ENCODE data around the gene TGM4. TPM values are rescaled to one million over a fixed set of nuclear protein-coding genes. Genes with fewer than 3 reads are reported as not detected.

Gene TGM4
- total and polyA plus RNA-seq, 10 of the 15 experiments (the other 5 are each of a cell fraction or from before 2014, with no cell fraction given) = not detected

DNA sequence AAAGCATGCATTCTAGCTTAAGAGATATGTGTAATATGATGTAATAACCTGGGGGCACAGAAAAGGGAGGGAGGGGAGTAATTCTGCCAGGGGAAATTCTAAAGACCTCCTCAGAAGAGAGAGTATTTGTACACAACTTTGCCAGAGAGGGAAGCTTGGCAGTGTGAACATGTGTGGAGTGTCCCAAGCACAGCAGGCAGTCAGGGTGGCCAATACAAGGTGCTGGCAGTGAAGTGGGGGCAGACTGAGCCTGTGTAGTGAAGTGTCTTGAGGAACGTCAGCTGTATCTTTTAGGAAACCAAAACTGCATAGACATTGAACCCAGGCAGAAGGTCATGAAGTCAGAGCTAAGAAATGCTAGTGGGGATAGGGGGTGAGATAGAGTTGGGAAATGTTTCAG is 42.4 kb upstream of the TGM4 start:
- H3K79me2 ChIP-seq (ENCODE audit: control insufficient read depth, insufficient read depth, low read length) = no peaks in the 10 kb centered on the region
- POLR2A ChIA-PET = no interaction called here
- in situ Hi-C loops (cut with MboI) (no loop called here), intact Hi-C loops (cut with micrococcal nuclease; ENCODE audit: unreplicated experiment) (no loop called here)
- FAIRE-seq (no peak), DNase-seq (ENCODE audit: low read depth, low spot score) (no peak), ATAC-seq (no peak)
- WGBS (ENCODE audit: insufficient coverage, insufficient replicate concordance, low lambda C conversion rate, missing lambda C conversion rate) = 100% methylated on average over 1 of the region's 1 CpG
- no TSS peak for BruUV-seq (replicated peaks)
- H3K9me3 ChIP-seq (replicated peaks; ENCODE audit: control insufficient read depth, insufficient read depth, low read length) = peaks cover 5% of the 10 kb centered on the region
- CTCF ChIA-PET = interaction anchor here (1.1 to 1.8 kb wide), 2 partner anchors 18 to 26 kb away, joined by 3 to 4 read pairs; no protein-coding TSS in a partner anchor
- H3K27me3 ChIP-seq (replicated peaks in 1 of 2; ENCODE audit: control insufficient read depth in 2 of 2, insufficient read depth in 2 of 2, low read length in 1 of 2) = no peaks in the 10 kb centered on the region
- no peak overlapping the region for H3K4me3 ChIP-seq
- peaks cover 11 to 13% of the 10 kb centered on the region in 2 experiments; a peak in 3 of 4 replicates for H3K36me3 ChIP-seq (ENCODE audit: control insufficient read depth in 2 of 2, insufficient read depth in 2 of 2, low read length in 1 of 2)
- TF ChIP-seq EZH2 (IDR thresholded peaks at IDR 0.05; ENCODE audit: borderline replicate concordance, control insufficient read depth, low read depth, low read length) (no peak), EGR1 (IDR thresholded peaks at IDR 0.05; ENCODE audit: borderline replicate concordance in 1 of 2, low read depth in 2 of 2, low read length in 2 of 2) (no peak), WRNIP1 (IDR thresholded peaks at IDR 0.05; ENCODE audit: borderline replicate concordance, low read depth, low read length) (no peak), KDM1A (IDR thresholded peaks at IDR 0.05; ENCODE audit: borderline replicate concordance) (no peak), SIN3A (IDR thresholded peaks at IDR 0.05; ENCODE audit: low read depth, low read length) (no peak), CHD4 (IDR thresholded peaks at IDR 0.05) (no peak), IKZF1 (conservative IDR thresholded peaks at IDR 0.05) (no peak), ZNF274 (IDR thresholded peaks at IDR 0.05; ENCODE audit: insufficient read depth, insufficient read length) (no peak), YBX1 (IDR thresholded peaks at IDR 0.05) (no peak), SMAD1 (IDR thresholded peaks at IDR 0.05; ENCODE audit: low read depth, partially characterized antibody) (no peak), ZNF207 (IDR thresholded peaks at IDR 0.05; ENCODE audit: borderline replicate concordance) (no peak), SUPT20H (IDR thresholded peaks at IDR 0.05; ENCODE audit: borderline replicate concordance, control insufficient read depth, low read depth, low read length) (no peak), FOS (IDR thresholded peaks at IDR 0.05; ENCODE audit: borderline replicate concordance, extremely low read depth, insufficient read length) (no peak)
- TF ChIP-seq, protein P1, sequence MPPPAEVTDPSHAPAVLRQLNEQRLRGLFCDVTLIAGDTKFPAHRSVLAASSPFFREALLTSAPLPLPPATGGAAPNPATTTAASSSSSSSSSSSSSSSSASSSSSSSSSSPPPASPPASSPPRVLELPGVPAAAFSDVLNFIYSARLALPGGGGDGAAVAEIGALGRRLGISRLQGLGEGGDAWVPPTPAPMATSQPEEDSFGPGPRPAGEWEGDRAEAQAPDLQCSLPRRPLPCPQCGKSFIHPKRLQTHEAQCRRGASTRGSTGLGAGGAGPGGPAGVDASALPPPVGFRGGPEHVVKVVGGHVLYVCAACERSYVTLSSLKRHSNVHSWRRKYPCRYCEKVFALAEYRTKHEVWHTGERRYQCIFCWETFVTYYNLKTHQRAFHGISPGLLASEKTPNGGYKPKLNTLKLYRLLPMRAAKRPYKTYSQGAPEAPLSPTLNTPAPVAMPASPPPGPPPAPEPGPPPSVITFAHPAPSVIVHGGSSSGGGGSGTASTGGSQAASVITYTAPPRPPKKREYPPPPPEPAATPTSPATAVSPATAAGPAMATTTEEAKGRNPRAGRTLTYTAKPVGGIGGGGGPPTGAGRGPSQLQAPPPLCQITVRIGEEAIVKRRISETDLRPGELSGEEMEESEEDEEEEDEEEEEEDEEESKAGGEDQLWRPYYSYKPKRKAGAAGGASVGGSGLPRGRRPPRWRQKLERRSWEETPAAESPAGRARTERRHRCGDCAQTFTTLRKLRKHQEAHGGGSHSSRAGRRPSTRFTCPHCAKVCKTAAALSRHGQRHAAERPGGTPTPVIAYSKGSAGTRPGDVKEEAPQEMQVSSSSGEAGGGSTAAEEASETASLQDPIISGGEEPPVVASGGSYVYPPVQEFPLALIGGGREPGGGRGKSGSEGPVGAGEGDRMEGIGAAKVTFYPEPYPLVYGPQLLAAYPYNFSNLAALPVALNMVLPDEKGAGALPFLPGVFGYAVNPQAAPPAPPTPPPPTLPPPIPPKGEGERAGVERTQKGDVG (CRISPR knock-in tag; IDR thresholded peaks at IDR 0.05) = no peak
- TF ChIP-seq, protein P2, sequence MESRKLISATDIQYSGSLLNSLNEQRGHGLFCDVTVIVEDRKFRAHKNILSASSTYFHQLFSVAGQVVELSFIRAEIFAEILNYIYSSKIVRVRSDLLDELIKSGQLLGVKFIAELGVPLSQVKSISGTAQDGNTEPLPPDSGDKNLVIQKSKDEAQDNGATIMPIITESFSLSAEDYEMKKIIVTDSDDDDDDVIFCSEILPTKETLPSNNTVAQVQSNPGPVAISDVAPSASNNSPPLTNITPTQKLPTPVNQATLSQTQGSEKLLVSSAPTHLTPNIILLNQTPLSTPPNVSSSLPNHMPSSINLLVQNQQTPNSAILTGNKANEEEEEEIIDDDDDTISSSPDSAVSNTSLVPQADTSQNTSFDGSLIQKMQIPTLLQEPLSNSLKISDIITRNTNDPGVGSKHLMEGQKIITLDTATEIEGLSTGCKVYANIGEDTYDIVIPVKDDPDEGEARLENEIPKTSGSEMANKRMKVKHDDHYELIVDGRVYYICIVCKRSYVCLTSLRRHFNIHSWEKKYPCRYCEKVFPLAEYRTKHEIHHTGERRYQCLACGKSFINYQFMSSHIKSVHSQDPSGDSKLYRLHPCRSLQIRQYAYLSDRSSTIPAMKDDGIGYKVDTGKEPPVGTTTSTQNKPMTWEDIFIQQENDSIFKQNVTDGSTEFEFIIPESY (IDR thresholded peaks at IDR 0.05) = no peak
- TF ChIP-seq, protein P3, sequence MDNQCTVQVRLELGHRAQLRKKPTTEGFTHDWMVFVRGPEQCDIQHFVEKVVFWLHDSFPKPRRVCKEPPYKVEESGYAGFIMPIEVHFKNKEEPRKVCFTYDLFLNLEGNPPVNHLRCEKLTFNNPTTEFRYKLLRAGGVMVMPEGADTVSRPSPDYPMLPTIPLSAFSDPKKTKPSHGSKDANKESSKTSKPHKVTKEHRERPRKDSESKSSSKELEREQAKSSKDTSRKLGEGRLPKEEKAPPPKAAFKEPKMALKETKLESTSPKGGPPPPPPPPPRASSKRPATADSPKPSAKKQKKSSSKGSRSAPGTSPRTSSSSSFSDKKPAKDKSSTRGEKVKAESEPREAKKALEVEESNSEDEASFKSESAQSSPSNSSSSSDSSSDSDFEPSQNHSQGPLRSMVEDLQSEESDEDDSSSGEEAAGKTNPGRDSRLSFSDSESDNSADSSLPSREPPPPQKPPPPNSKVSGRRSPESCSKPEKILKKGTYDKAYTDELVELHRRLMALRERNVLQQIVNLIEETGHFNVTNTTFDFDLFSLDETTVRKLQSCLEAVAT (IDR thresholded peaks at IDR 0.05) = no peak
- no peaks in the 10 kb centered on the region for H4K20me1 ChIP-seq (ENCODE audit: control insufficient read depth, insufficient read depth)
- no peak overlapping the region for H3K27ac ChIP-seq (ENCODE audit: control insufficient read depth, insufficient read depth)
- no peak overlapping the region for H3K9ac ChIP-seq (ENCODE audit: control insufficient read depth, insufficient read depth, low read length)
- RAD21 ChIA-PET (ENCODE audit: unreplicated experiment) = no interaction called here
- no peak overlapping the region for H3K4me2 ChIP-seq (ENCODE audit: control insufficient read depth, insufficient read depth)
- H2AFZ ChIP-seq (ENCODE audit: control insufficient read depth, low read depth, low read length) = no peak overlapping the region
- no peaks in the 10 kb centered on the region for H3K4me1 ChIP-seq (ENCODE audit: control insufficient read depth, insufficient read depth, low read length)
- SMC1A ChIA-PET (ENCODE audit: uncharacterized antibody, unreplicated experiment) = interaction anchor here (1.2 to 1.3 kb wide), 3 partner anchors 9 to 14 kb away, joined by 3 to 4 read pairs (median 3); no protein-coding TSS in a partner anchor

Data from GM12878 (cell line).